Neural cell (in vitro differentiated cells): ENCODE measurements around the gene PARVA. TPM values are rescaled to one million over a fixed set of nuclear protein-coding genes. Genes with fewer than 3 reads are reported as not detected.

Source experiments
- H2AFZ ChIP-seq: fragments of 200-600, 300-800 bp; sonication (generic), shearing (Covaris generic); 2 replicates; pipeline ENCODE4 v1.6.0; 2014; ENCODE audit warnings: low read depth, mild to moderate bottlenecking, antibody characterized with exemption, low read length, moderate library complexity
- H3F3A ChIP-seq: fragments of 200-600 bp; shearing (Covaris generic); 2 replicates; pipeline ENCODE4 v1.6.1; 2016; ENCODE audit warnings: mild to moderate bottlenecking, moderate library complexity, mixed read lengths, antibody characterized with exemption, low read length; ENCODE audit not compliant: insufficient read depth, poor library complexity, severe bottlenecking
- H3K27ac ChIP-seq: fragments of 200-600, 300-800 bp; sonication (generic), shearing (Covaris generic); 2 replicates; pipeline ENCODE4 v1.5.1; 2014; ENCODE audit warnings: mild to moderate bottlenecking, low read length, moderate library complexity
- H3K27me3 ChIP-seq: fragments of 300-800, 200-600 bp; sonication (generic), shearing (Covaris generic); 2 replicates; pipeline ENCODE4 v1.6.0; 2014; ENCODE audit warnings: mild to moderate bottlenecking, low read depth, low read length, moderate library complexity; ENCODE audit not compliant: insufficient read depth
- H3K36me3 ChIP-seq: fragments of 300-800, 200-600 bp; sonication (generic), shearing (Covaris generic); 2 replicates; pipeline ENCODE4 v1.5.1; 2014; ENCODE audit warnings: mild to moderate bottlenecking, antibody characterized with exemption, low read length, moderate library complexity; ENCODE audit not compliant: insufficient read depth
- H3K4me2 ChIP-seq: fragments of 300-800, 200-600 bp; sonication (generic), shearing (Covaris generic); 2 replicates; pipeline ENCODE4 v1.6.0; 2014; ENCODE audit warnings: mild to moderate bottlenecking, low read length
- H3K4me3 ChIP-seq: fragments of 300-800, 200-600 bp; sonication (generic), shearing (Covaris generic); 2 replicates; pipeline ENCODE4 v1.5.1; 2014; ENCODE audit warnings: mild to moderate bottlenecking, low read length, moderate library complexity
- H3K79me2 ChIP-seq: fragments of 200-600 bp; shearing (Covaris generic); replicated peaks from 2 replicates; pipeline ENCODE4 v1.6.0; 2014; ENCODE audit warnings: mild to moderate bottlenecking, low read length, moderate library complexity; ENCODE audit not compliant: insufficient read depth
- H3K9ac ChIP-seq: fragments of 300-800, 200-600 bp; sonication (generic), shearing (Covaris generic); 2 replicates; pipeline ENCODE4 v1.6.1; 2016; ENCODE audit warnings: mild to moderate bottlenecking, low read length, mixed read lengths
- H3K9me2 ChIP-seq: fragments of 200-600 bp; shearing (Covaris generic); 2 replicates; pipeline ENCODE4 v1.6.1; 2016; ENCODE audit warnings: mild to moderate bottlenecking, low read length, mixed read lengths; ENCODE audit not compliant: insufficient read depth
- H3K9me3 ChIP-seq: fragments of 200-600, 300-800 bp; sonication (generic), shearing (Covaris generic); 2 replicates; pipeline ENCODE4 v1.6.1; 2016; ENCODE audit warnings: mild to moderate bottlenecking, mixed run types, low read length, moderate library complexity, mixed read lengths
- H4K20me1 ChIP-seq: fragments of 200-600 bp; shearing (Covaris generic); 2 replicates; pipeline ENCODE4 v1.6.1; 2016; ENCODE audit warnings: mild to moderate bottlenecking, mixed run types; ENCODE audit not compliant: insufficient read depth
- CTCF ChIP-seq: fragments of 450-650 bp; IDR thresholded peaks from 2 replicates; pipeline ENCODE4 v1.5.1; 2014; ENCODE audit warnings: antibody characterized with exemption, mild to moderate bottlenecking, moderate library complexity; ENCODE audit not compliant: poor library complexity, severe bottlenecking
- EP300 ChIP-seq: fragments of 450-650 bp; conservative IDR thresholded peaks from 2 replicates; pipeline ENCODE4 v1.6.1; 2014; ENCODE audit warnings: antibody characterized with exemption, mild to moderate bottlenecking, moderate library complexity; ENCODE audit not compliant: poor library complexity, severe bottlenecking
- EZH2 ChIP-seq: fragments of 200-600, 300-800 bp; shearing (Covaris generic), sonication (generic); IDR thresholded peaks from 2 replicates; pipeline ENCODE4 v1.6.1; 2014; ENCODE audit warnings: antibody characterized with exemption, low read length, borderline replicate concordance, mild to moderate bottlenecking; ENCODE audit not compliant: insufficient read depth, poor library complexity, severe bottlenecking
- MXI1 ChIP-seq: fragments of 450-650 bp; conservative IDR thresholded peaks from 2 replicates; pipeline ENCODE4 v1.6.1; 2014; ENCODE audit warnings: antibody characterized with exemption, mild to moderate bottlenecking; ENCODE audit not compliant: poor library complexity, severe bottlenecking
- POLR2AphosphoS5 ChIP-seq: IDR thresholded peaks from 2 replicates; pipeline ENCODE4 v1.6.1; 2012
- RAD21 ChIP-seq: fragments of 450-650 bp; conservative IDR thresholded peaks from 2 replicates; pipeline ENCODE4 v1.6.1; 2014; ENCODE audit warnings: antibody characterized with exemption, mild to moderate bottlenecking, moderate library complexity
- REST ChIP-seq: IDR thresholded peaks from 2 replicates; pipeline ENCODE4 v1.6.1; 2012; ENCODE audit warnings: borderline replicate concordance
- SMC3 ChIP-seq: fragments of 450-650 bp; conservative IDR thresholded peaks from 2 replicates; pipeline ENCODE4 v1.6.1; 2014; ENCODE audit warnings: antibody characterized with exemption, mild to moderate bottlenecking, moderate library complexity; ENCODE audit not compliant: poor library complexity
- TAF1 ChIP-seq: IDR thresholded peaks from 2 replicates; pipeline ENCODE4 v1.6.1; 2012; ENCODE audit warnings: low read depth
- polyA plus RNA-seq: library from polyadenylated mRNA; depleted of rRNA; stranded (reverse); fragments of >200 nt; gene quantifications from 2 replicates; pipeline ENCODE4 v1.2.3, GENCODE V29; 2014

The PARVA gene
- polyA plus RNA-seq, 1 donor from 2014 or later = 0.94 TPM

GRCh38 chr11:12531681-12532080 is 154.3 kb downstream of the PARVA start:
- Histone ChIP-seq H4K20me1 (no peaks in the 10 kb centered on the region), H3K9ac (no peak overlapping the region), H3K36me3 (no peaks in the 10 kb centered on the region), H3K79me2 (no peaks in the 10 kb centered on the region), H3K9me3 (no peaks in the 10 kb centered on the region), H3K27ac (no peak overlapping the region), H3K4me3 (no peak overlapping the region), H3F3A (no peaks in the 10 kb centered on the region), H3K9me2 (no peaks in the 10 kb centered on the region), H3K27me3 (no peaks in the 10 kb centered on the region), H2AFZ (no peak overlapping the region), H3K4me2 (no peak overlapping the region)
- no peak for TF ChIP-seq CTCF
- TF ChIP-seq MXI1 = no peak
- TF ChIP-seq RAD21 = no peak
- no peak for TF ChIP-seq EZH2
- no peak for TF ChIP-seq POLR2AphosphoS5
- no peak for TF ChIP-seq REST
- TF ChIP-seq TAF1 = no peak
- no peak for TF ChIP-seq SMC3
- no peak for TF ChIP-seq EP300

GRCh38 chr11:12532580-12532979 is 155.2 kb downstream of the PARVA start:
- no peak for TF ChIP-seq POLR2AphosphoS5
- no peak for TF ChIP-seq EP300
- TF ChIP-seq CTCF = no peak
- no peak for TF ChIP-seq TAF1
- H3K4me2 ChIP-seq = no peak overlapping the region
- H3F3A ChIP-seq = no peaks in the 10 kb centered on the region
- H3K79me2 ChIP-seq = no peaks in the 10 kb centered on the region
- H3K36me3 ChIP-seq = no peaks in the 10 kb centered on the region
- no peak overlapping the region for H2AFZ ChIP-seq
- no peaks in the 10 kb centered on the region for H3K27me3 ChIP-seq
- no peaks in the 10 kb centered on the region for H4K20me1 ChIP-seq
- H3K9ac ChIP-seq = no peak overlapping the region
- H3K9me2 ChIP-seq = no peaks in the 10 kb centered on the region
- no peak overlapping the region for H3K27ac ChIP-seq
- H3K4me3 ChIP-seq = no peak overlapping the region
- H3K9me3 ChIP-seq = no peaks in the 10 kb centered on the region
